Left ventricle myocardium superior (tissue), 1 donor: Measurements from ENCODE around the gene ZBTB11. TPM values are rescaled to one million over a fixed set of nuclear protein-coding genes. Genes with fewer than 3 reads are reported as not detected.
"Not testable (repeated sequence)": the region's sequence is repeated elsewhere in the genome, so short reads cannot be mapped to it uniquely, and the experiment has no call there.

Experiments used
- ATAC-seq: fragments of 200-7000 bp; cut with Tn5 transposase; one replicate; pipeline ENCODE4 v1.9.1; 2020; ENCODE audit warnings: mild to moderate bottlenecking, moderate library complexity
- DNase-seq: peaks from one replicate; pipeline ENCODE4 v3.0.0-alpha.2; 2020
- intact Hi-C: fragments of 100-400 bp; cut with micrococcal nuclease; formaldehyde crosslinking; loops from one replicate; pipeline ENCODE4 v1.11.0; 2022
- total RNA-seq: library from RNA; stranded (reverse); fragmentation: NEBNext Ultra II Directional; extraction: Animal tissue kit (Norgen Biotek cat#: 25700); gene quantifications from one replicate; pipeline ENCODE4 v1.2.1, GENCODE V29; 2021
- donor health status: DM: no; HTN: yes; CAD: no; lungs with severe emphysema.

Gene ZBTB11
- total RNA-seq, 1 donor from 2014 or later, result 12.0 TPM

DNA sequence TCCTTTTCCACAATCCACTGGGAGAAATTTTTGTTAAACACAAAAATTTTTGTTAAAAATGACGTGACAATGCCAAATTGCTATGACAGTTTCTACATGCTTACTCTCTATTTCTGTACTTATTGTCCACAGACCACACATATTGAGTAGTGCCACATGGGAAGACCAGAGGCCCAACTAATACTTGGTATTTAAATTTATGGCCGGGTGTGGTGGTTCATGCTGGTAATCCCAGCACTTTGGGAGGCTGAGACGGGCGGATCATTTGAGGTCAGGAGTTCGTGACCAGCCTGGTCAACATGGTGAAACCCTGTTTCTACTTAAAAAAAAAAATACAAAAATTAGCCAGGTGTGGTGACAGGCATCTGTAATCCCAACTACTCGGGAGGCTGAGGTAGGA lies 20.3 kb downstream of the ZBTB11 start:
- no peak for DNase-seq
- no peak for ATAC-seq
- intact Hi-C loops, result no loop called here

DNA sequence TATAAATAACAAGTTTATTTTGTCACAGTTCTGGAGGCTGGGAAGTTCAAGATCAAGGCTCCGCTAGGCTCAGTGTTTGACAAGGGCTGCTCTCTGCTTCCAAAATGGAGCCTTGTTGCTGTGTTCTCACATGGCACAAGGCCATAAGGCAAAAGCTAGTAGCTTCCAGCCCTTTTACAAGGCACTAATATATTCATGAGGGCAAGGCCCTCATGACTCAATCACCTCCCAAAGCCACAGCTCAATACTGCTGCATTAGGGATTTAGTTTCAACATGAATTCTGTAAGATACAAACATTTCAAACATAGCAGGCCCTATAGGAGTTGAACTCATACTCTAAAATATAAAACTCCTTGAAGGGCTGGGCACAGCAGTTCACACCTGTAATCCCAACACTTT lies 30.2 kb downstream of the ZBTB11 start:
- intact Hi-C loops, result no loop called here
- DNase-seq (no peak), ATAC-seq (no peak)

DNA sequence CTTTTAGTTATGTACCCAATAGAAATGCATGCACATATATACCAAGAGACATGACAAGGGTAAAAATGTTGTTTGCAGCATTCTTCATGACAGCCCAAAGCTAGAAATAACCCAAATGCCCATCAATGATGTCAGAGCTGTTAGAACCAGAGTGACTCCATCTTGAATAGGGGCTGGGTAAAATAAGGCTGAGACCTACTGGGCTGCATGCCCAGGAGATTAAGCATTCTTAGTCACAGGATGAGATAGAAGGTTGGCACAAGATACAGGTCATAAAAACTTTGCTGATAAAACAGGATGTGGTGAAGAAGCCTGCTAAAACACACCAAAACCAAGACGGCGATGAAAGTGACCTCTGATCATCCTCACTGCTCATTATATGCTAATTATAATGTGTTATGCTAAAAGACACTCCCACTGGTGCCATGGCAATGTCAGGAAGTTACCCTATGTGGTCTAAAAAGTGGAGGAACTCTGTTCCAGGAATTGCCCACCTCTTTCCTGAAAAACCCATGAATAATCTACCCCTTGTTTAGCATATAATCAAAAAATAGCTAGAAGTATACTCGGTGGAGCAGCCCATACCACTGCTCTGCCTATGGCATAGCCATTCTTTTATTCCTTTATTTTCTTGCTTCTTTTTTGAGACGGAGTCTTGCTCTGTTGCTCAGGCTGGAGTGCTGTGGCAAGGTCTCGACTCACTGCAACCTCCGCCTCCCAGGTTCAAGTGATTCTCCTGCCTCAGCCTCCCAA lies 32.9 kb downstream of the ZBTB11 start:
- intact Hi-C loops, result no loop called here
- no peak for ATAC-seq

GRCh38 chr3:101643009-101643844 lies 33.7 kb downstream of the ZBTB11 start:
- DNase-seq (no peak), ATAC-seq (no peak)
- intact Hi-C loops, result no loop called here

More for the DNA sequence above, 32.9 kb downstream of the ZBTB11 start:
- no peak for DNase-seq

- no peak for DNase-seq
- intact Hi-C loops, result no loop called here
- ATAC-seq, result no peak
These were observed 34.5 kb downstream of the ZBTB11 start for GRCh38 chr3:101642441-101642840.

- ATAC-seq, DNase-seq, intact Hi-C loops: not testable (repeated sequence)
These were observed 35.4 kb downstream of the ZBTB11 start for GRCh38 chr3:101641397-101642115.

GRCh38 chr3:101640256-101640655 lies 36.7 kb downstream of the ZBTB11 start:
- DNase-seq, result no peak
- ATAC-seq, result no peak
- intact Hi-C loops, result no loop called here

DNA sequence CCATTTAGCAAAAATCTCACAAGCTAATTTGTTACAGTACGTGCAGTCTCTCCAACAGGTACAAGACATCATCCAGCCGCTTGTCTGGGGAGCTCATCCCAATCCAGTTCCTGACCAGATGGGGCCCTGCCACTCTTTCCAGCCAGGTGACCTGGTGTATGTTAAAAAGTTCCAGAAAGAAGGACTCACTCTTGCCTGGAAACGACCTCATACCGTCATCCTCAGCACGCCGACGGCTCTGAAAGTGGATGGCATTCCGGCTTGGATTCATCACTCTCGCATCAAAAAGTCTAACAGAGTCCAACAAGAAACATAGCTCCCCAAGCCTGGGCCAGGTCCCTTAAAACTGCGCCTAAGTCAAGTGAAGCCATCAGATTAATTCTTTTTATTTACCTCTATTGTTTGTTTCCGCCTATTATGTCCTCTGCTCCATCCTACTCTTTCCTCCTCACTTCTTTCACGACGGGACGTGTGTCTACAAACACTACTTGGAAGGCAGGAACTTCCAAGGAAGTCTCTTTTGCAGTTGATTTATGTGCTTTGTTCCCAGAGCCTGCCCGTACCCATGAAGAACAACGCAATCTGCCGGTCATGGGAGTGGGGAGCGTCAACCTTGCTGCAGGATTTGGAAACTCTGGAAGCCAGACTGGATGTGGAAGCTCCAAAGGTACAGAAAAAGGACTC lies 37.5 kb downstream of the ZBTB11 start:
- ATAC-seq, result no peak
- DNase-seq, result no peak
- intact Hi-C loops, result no loop called here

DNA sequence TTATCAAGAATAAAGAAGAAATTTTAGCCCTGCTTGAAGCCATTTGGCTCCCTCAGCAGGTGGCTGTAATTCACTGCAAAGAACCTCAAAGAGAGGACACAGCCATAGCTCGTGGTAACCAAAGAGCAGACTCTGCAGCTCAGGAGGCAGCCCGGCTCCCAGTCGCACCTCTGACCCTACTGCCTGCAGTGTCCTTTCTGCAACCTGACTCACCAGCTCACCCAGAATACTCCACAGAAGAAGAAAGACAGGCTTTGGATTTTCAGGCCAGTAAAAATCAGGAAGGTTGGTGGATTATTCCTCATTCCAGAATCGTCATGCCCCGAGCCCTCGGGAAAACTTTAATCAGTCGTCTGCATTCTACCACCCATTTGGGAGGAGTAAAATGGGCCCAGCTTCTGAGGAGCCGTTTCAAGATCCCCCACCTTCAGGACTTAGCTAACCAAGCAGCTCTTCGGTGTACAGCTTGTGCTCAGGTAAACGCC lies 38.6 kb downstream of the ZBTB11 start:
- intact Hi-C loops, result no loop called here
- ATAC-seq (no peak), DNase-seq (no peak)

DNA sequence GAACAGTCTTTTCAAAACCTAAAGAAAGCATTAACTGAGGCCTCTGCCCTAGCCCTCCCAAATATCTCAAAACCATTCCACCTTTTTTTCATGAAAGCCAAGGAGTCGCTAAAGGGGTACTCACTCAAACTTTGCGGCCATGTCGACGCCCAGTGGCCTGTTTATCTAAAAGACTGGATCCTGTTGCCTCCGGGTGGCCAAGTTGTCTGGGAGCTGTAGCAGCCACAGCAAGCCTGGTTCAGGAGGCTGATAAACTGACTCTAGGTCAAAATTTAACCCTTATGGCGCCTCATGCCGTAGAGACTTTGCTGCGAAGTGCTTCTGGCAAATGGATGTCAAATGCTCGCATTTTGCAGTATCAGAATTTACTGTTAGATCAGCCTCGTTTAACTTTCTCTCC lies 39.5 kb downstream of the ZBTB11 start:
- ATAC-seq (no peak), DNase-seq (no peak)
- intact Hi-C loops, result no loop called here

DNA sequence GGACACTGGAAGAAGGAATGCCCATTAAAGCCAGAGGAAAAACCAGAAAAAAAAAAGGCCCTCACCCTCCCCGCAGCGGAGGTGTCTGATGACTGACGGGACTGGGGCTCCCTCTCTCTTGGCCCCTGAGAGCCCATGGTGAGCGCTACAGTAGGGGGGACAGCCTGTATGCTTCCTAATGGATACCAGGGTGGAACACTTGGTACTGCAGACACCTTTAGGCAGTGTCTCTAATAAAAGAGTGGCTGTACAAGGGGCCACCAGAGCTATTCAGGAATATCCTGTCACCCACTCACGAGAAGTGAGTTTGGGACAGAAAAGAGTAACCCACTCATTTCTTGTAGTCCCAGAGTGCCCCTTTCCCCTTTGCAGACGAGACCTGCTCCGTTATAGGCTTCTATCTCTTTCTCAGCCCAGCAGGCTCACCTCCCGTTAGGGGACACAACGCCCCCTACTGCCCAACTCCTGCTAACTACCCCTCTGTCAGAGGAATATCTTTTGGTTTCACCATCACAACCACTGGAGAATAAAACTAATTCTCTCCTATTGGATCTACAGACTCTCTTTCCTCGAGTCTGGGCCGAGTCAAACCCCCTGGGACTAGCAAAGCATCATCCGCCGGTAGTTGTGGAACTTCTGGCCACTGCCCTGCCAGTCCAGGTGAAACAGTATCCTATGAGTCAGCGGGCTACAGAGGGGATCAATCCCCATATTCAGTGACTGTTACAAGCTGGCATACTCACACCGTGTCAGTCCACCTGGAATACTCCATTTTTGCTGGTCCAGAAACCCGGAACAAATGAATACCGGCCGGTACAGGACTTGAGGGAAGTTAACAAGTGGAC lies 40.8 kb downstream of the ZBTB11 start:
- peak; percentile 63 for DNase-seq
- intact Hi-C loops, result no loop called here
- peak; percentile 80 for ATAC-seq

DNA sequence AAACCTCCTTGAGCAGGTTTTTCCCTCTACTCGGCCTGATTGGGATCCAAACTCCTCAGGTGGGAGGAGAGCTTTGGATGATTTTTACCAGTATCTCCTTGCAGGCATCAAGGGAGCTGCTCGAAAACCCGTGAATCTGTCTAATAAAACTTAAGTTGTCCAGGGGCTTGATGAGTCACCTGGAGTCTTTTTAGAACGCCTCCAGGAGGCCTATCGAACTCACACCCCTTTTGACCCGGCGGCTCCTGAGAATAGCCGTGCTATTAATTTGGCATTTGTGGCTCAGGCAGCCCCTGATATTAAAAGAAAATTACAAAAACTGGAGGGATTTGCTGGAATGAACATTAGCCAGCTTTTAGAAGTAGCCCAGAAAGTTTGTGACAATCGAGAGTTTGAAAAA lies 41.6 kb downstream of the ZBTB11 start:
- DNase-seq (no peak), ATAC-seq (no peak)
- intact Hi-C loops, result no loop called here

GRCh38 chr3:101634591-101635196 lies 42.2 kb downstream of the ZBTB11 start:
- ATAC-seq (no peak), DNase-seq (no peak)
- intact Hi-C loops, result no loop called here

DNA sequence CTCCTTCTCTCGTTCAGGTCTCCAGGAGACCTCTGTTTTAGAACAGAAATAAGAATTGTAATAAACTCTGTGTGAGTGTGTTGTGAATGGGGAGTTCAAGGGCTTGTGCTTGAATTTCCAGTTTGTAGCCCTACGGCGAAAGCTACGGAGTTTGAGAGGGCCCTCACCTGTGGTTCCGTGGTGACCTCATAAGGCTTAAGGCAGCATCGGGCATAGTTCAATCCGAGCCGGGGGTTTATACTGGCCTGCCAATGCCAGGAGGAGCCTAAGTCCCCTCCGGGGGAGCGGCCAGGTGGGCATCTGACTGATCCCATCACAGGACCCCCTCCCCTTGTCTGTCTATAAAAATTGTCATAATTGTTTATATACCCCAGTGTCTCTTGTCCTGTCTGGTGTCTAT lies 43.7 kb downstream of the ZBTB11 start:
- intact Hi-C loops, result no loop called here
- ATAC-seq, result no peak
- no peak for DNase-seq

GRCh38 chr3:101632586-101632985 lies 44.3 kb downstream of the ZBTB11 start:
- no peak for DNase-seq
- intact Hi-C loops, result no loop called here
- ATAC-seq, result no peak

DNA sequence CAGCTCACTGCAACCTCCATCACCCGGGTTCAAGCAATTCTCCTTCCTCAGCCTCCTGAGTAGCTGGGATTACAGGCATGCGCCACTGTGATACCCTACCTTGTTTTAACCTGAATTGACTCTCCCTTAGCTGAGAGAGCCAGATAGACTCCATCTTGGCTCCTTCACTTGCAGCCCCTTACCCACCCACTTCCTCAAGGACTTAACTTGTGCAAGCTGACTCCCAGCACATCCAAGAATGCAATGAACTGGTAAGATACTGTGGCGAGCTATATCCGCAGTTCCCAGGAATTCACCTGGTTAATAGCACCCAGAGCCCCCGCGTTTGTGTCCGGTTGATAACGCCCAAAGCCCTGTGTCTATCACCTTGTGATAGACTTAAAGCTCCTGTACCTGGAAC lies 45.0 kb downstream of the ZBTB11 start:
- intact Hi-C loops, ATAC-seq, DNase-seq: not testable (repeated sequence)

DNA sequence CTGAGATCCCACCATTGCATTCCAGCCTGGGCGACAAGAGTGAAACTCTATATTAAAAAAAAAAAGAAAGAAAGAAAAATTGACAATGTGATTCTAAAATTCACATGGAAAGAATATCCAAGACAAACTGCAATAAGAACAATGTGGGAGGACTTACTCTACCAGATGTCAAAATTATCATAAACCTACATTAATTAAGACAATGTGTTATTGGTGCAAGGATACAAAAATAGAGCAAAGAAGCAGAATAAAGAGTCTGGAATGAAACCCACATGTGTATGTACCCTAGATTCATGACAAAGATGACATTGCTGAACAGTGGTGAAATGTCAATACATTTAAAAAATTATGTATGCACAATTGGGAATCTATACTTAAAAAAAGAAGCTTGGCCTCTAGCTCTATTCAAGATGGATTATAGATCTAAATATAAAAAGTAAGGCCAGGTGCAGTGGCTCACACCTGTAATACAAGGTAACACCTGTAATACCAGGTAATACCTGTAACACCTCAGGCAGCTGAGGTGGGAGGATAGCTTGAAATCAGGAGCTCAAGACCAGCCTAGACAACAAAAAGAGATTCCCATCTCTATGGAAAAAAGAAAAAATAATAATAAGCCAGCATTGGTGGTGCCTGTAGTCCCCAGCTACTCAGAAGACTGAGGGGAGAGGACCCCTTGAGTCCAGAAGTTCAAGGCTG lies 45.7 kb downstream of the ZBTB11 start:
- ATAC-seq (no peak), DNase-seq (no peak)
- intact Hi-C loops, result no loop called here
